Neural cell (in vitro differentiated cells): ENCODE data around the gene AQP5.

Source experiments
- CTCF ChIP-seq: fragments of 450-650 bp; IDR thresholded peaks from 2 replicates; pipeline ENCODE4 v1.5.1; 2014; ENCODE audit warnings: antibody characterized with exemption, mild to moderate bottlenecking, moderate library complexity; ENCODE audit not compliant: poor library complexity, severe bottlenecking
- EP300 ChIP-seq: fragments of 450-650 bp; conservative IDR thresholded peaks from 2 replicates; pipeline ENCODE4 v1.6.1; 2014; ENCODE audit warnings: antibody characterized with exemption, mild to moderate bottlenecking, moderate library complexity; ENCODE audit not compliant: poor library complexity, severe bottlenecking
- EZH2 ChIP-seq: fragments of 200-600, 300-800 bp; shearing (Covaris generic), sonication (generic); IDR thresholded peaks from 2 replicates; pipeline ENCODE4 v1.6.1; 2014; ENCODE audit warnings: antibody characterized with exemption, low read length, borderline replicate concordance, mild to moderate bottlenecking; ENCODE audit not compliant: insufficient read depth, poor library complexity, severe bottlenecking
- MXI1 ChIP-seq: fragments of 450-650 bp; conservative IDR thresholded peaks from 2 replicates; pipeline ENCODE4 v1.6.1; 2014; ENCODE audit warnings: antibody characterized with exemption, mild to moderate bottlenecking; ENCODE audit not compliant: poor library complexity, severe bottlenecking
- POLR2AphosphoS5 ChIP-seq: IDR thresholded peaks from 2 replicates; pipeline ENCODE4 v1.6.1; 2012
- RAD21 ChIP-seq: fragments of 450-650 bp; conservative IDR thresholded peaks from 2 replicates; pipeline ENCODE4 v1.6.1; 2014; ENCODE audit warnings: antibody characterized with exemption, mild to moderate bottlenecking, moderate library complexity
- REST ChIP-seq: IDR thresholded peaks from 2 replicates; pipeline ENCODE4 v1.6.1; 2012; ENCODE audit warnings: borderline replicate concordance
- SMC3 ChIP-seq: fragments of 450-650 bp; conservative IDR thresholded peaks from 2 replicates; pipeline ENCODE4 v1.6.1; 2014; ENCODE audit warnings: antibody characterized with exemption, mild to moderate bottlenecking, moderate library complexity; ENCODE audit not compliant: poor library complexity
- TAF1 ChIP-seq: IDR thresholded peaks from 2 replicates; pipeline ENCODE4 v1.6.1; 2012; ENCODE audit warnings: low read depth

- TF ChIP-seq SMC3 (no peak), CTCF (no peak), POLR2AphosphoS5 (no peak), EP300 (no peak), MXI1 (no peak), REST (no peak), EZH2 (no peak), RAD21 (no peak), TAF1 (no peak)
Observed at GRCh38 chr12:49980501-49981349, 19.1 kb downstream of the AQP5 start.
